ENCODE results near the gene ACTR3C.
"Not testable (repeated sequence)": the region's sequence is repeated elsewhere in the genome, so short reads cannot be mapped to it uniquely, and the experiment has no call there.

ACTR3C gene

GRCh38 chr7:150295027-150295426 is 28.3 kb downstream of the ACTR3C start:
- DNase-seq (ENCODE audit: low read depth); H3K4me3 ChIP-seq (ENCODE audit: low read depth, low read length): not testable (repeated sequence)

GRCh38 chr7:150290317-150290716 is 33.0 kb downstream of the ACTR3C start:
- not testable (repeated sequence) for H3K4me3 ChIP-seq (ENCODE audit: low read depth, low read length); DNase-seq (ENCODE audit: low read depth)

- not testable (repeated sequence) for DNase-seq (ENCODE audit: low read depth); H3K4me3 ChIP-seq (ENCODE audit: low read depth, low read length)
These were observed 34.5 kb downstream of the ACTR3C start for GRCh38 chr7:150288816-150289215.

- H3K4me3 ChIP-seq (ENCODE audit: low read depth, low read length); DNase-seq (ENCODE audit: low read depth): not testable (repeated sequence)
These were observed 35.5 kb downstream of the ACTR3C start for GRCh38 chr7:150287815-150288214.

DNA sequence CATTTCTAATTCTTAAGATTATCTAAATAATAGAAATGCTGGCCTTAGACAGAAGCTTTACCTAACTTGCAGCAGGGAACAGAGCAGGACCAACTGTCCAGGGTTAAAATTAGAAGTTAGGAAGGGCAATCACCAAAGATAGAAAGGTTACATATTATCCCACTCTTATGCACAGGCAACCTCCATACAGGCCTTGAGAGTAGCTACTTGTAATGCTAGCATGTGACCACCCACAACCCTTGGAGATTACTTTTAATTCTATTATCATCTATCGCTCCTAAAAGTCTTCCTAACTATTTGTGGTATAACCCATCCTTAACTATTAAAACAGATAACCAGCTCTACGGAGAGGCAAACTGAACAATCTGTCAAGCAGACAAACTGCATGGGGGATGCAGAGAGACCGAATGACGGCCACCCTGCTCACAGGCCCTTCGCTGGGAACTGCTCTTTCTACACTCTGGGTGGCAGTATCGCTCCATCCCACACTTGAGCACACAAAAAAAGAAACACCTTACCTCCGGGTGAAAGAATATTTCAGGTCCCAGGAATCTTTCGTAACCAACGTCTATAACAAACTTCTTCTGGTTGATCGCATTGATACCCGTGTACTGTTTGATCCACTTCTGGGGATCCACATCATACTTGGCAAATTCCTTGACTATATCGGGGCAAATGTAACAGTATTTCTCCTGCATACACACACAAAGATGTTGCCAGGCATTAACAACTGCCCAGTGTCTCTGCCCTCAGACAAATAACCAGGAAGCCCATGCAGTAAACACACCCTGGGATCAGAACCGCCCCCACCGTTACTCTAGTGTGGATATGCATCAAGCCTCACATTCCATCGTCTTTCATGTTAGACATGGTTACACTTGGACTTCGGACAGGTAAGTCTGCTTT is 37.2 kb downstream of the ACTR3C start:
- H3K4me3 ChIP-seq (ENCODE audit: low read depth, low read length) = not testable (repeated sequence)
- peak; percentile 61 for TF ChIP-seq CTCF (conservative IDR thresholded peaks at IDR 0.05; ENCODE audit: low read depth, low read length)
- peak; percentile 27 for DNase-seq (ENCODE audit: low read depth)

GRCh38 chr7:150283608-150284007 is 39.7 kb downstream of the ACTR3C start:
- H3K4me3 ChIP-seq (ENCODE audit: low read depth, low read length); DNase-seq (ENCODE audit: low read depth): not testable (repeated sequence)

DNA sequence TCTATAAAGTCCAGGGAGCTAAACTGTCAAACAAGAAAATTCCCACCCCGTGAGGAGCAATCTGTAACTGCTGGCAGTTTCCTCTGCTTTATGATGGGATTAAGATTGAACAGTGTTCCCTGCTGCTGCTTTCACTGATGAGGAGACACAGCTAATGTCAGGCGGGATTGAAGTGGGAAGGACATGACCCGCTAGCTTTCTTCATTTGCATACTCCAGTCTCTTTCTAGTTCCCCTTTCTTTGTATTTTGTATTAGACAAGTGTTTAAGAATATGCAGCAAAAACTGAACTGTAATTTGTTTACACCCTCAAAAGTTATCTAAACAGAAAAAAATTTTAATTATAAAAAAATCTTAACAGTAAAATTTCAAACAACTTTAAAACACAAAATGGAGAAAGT is 40.2 kb downstream of the ACTR3C start:
- not testable (repeated sequence) for H3K4me3 ChIP-seq (ENCODE audit: low read depth, low read length); DNase-seq (ENCODE audit: low read depth)

- DNase-seq (ENCODE audit: low read depth); H3K4me3 ChIP-seq (ENCODE audit: low read depth, low read length): not testable (repeated sequence)
These were observed 41.5 kb downstream of the ACTR3C start for GRCh38 chr7:150281681-150282403.

DNA sequence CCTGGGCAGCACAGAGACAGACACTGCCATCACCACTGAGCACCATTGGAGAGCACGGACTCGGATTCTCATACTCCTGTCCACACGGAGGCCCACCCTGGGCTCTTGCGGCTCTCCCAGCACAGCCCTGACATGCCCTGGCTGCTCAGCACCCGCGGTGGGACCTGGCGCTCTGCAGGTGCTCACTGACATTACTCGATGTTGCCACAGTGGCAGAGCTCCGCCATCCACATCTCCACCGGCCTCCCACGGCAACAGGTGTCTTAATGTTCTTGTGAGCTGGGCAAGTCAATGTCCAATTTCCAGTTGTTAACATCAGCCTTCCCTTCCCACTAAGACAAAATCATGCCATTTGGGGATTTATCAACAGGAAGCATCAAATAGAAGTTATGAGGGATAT is 45.0 kb downstream of the ACTR3C start:
- DNase-seq (ENCODE audit: low read depth); H3K4me3 ChIP-seq (ENCODE audit: low read depth, low read length): not testable (repeated sequence)

GRCh38 chr7:150276132-150276695 is 47.1 kb downstream of the ACTR3C start:
- H3K4me3 ChIP-seq (ENCODE audit: low read depth, low read length) = not testable (repeated sequence)
- peak; percentile 61 for TF ChIP-seq CTCF (conservative IDR thresholded peaks at IDR 0.05; ENCODE audit: low read depth, low read length)
- peak; percentile 50 for DNase-seq (ENCODE audit: low read depth)

DNA sequence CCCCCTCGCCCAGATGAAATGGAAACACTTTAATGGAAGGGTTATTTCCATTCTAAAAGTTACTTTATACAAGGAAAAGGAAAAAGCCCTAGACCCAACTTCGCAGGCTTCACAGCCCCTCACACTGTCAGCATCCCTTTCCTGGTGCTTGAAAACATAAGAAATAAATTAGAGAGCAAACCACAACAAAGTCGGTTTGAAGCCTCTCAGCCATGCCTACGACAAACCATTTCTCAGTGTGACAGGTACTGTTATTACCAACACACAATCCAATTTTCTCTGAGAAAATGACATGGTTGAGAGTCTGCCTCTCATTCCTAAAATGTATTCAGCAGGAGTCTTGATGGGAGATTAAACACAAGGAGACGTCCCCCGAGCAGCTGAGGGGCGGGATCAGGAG is 51.4 kb downstream of the ACTR3C start:
- not testable (repeated sequence) for H3K4me3 ChIP-seq (ENCODE audit: low read depth, low read length); DNase-seq (ENCODE audit: low read depth)

DNA sequence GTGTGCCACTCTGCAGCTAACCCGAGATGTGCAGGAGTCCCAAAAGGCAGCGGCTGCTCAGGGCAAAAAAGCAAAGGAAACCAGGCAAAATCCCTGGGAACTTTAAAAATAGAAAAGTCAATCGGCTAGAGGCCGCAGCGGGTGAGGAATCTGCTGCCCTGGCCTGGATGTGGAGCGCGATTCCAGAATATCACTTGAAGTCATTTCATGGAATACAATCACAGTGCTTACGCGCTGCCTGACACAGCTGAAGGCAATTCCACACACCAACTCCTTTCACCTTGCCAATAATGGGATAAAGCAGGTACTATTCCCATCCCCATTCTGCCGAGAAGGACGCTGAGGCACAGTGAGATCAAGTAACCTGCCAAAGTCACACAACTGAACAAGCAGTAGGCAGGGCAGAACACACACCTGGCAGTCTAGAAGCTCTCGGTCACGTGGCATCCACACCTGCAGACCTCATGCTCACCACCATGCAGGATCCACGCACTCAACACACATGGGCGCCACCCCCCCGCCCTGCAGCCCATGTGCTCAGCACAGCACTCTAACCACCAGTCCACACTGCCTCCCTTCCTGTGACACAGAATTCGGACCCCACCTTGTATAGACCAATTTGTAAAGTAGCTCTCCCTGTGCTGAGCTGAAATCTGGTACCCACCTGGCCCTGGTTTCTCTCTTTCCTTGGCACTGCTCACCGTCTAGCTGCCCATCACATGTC is 53.1 kb downstream of the ACTR3C start:
- not testable (repeated sequence) for DNase-seq (ENCODE audit: low read depth); H3K4me3 ChIP-seq (ENCODE audit: low read depth, low read length)

GRCh38 chr7:150268798-150269197 is 54.5 kb downstream of the ACTR3C start:
- DNase-seq (ENCODE audit: low read depth) = not testable (repeated sequence)

DNA sequence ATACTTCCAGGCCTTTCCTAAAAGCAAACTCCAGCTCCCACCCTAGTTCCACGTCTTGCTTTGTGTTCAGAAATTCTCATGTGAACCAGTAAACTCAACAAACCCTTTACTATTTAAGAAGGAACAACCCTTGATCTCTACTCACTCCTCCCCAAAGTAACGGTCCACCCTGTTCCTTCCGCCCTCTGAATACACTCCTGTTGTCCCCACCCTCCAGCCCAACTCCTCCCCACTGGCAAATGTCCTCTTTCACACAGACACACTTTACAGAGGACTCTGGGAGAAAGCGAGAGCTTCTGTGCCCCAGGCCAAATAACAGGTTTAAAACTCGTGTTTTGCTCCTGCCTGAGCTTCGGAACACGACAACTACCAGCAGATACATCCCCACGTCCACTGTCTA is 55.1 kb downstream of the ACTR3C start:
- H3K4me3 ChIP-seq (ENCODE audit: low read depth, low read length); DNase-seq (ENCODE audit: low read depth): not testable (repeated sequence)

More at GRCh38 chr7:150268798-150269197, 54.5 kb downstream of the ACTR3C start:
- not testable (repeated sequence) for H3K4me3 ChIP-seq (ENCODE audit: low read depth, low read length)

DNA sequence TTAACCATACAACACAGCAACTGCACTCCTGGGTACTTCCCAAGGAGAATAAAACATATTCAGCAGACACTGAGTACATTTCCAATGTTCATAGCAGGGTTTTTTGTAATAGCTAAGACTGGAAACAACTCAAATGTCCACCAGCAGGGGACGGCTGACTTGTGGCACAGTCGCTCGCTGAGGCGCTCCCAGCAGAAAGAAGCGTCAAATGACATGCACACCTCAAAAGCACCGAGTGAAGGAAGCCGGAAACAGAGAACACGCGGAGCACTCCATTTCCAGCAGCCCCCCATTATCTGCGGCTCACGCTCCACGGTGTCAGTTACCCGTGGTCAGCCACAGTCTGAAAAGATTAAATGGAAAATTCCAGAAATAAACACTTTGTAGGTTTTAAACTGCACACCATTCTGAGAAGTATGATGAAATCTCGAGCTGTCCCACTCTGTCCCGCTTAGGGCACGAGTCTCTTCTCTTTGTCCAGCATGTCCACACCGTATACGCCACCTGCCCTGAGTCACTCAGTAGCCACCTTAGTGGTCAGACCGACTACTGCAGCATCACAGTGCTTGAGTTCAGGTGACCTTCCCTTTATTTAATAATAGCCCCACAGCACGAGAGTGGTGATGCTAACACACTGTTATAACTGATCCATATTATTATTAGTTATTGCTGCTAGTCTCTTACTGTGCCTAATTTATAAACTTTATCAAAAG is 56.2 kb downstream of the ACTR3C start:
- H3K4me3 ChIP-seq (ENCODE audit: low read depth, low read length); DNase-seq (ENCODE audit: low read depth): not testable (repeated sequence)

All from choroid plexus epithelial cell (primary cell).